Posterior vena cava (tissue), 2 donors: ENCODE measurements around the gene CBFA2T3. TPM values are rescaled to one million over a fixed set of nuclear protein-coding genes. Genes with fewer than 3 reads are reported as not detected.

Experiments
- DNase-seq: peaks from one replicate; pipeline ENCODE4 v3.0.0-alpha.2; 2020; ENCODE audit warnings: low spot score
- intact Hi-C, 2 donors: fragments of 100-400 bp; cut with DNase I; formaldehyde crosslinking; loops; one replicate each; pipeline versions ENCODE4 v1.14.1 to v1.14.2; 2022 to 2023
- total RNA-seq, 2 donors: library from RNA; stranded (reverse); fragmentation: NEBNext Ultra II Directional; extraction: Animal tissue kit (Norgen Biotek cat#: 25700); gene quantifications; one replicate each; pipeline ENCODE4 v1.2.1, GENCODE V29; 2021
- donor health status: DM: yes; HTN: yes; CAD: no.
- donor health status: DM: yes; HTN: yes; CAD: no.

Gene CBFA2T3
- total RNA-seq, 2 donors from 2014 or later: 4.7 to 5.1 TPM

GRCh38 chr16:88936556-88937205 lies 40.3 kb downstream of the CBFA2T3 start:
- intact Hi-C loops: loop anchor here in 1 of 2 donors (2.0 to 10.0 kb wide), 2 partner anchors 72 to 228 kb away; no protein-coding TSS in a partner anchor
- no peak for DNase-seq

DNA sequence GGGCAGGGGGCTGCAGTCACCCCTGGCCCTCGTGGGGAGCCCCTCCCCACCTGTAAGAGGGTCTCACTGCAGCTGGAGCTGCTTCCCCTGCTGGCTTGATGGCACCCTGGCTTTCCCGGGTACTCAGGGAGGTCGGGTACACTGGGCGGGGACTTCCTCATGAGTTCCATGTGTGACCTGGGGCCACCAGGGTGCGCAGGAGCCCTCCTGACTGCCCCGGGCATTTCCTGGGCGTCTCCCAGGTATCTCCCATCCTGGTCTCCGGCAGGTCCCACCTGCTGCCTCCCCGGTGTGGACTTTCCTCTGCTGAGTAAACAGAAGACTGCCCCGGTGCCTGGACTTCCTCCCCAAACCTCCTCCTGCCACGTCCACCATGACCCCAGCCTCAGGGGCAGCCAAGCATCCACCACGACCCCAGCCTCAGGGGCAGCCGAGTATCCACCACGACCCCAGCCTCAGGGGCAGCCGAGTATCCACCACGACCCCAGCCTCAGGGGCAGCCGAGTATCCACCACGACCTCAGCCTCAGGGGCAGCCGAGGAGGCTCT lies 40.9 kb downstream of the CBFA2T3 start:
- no peak for DNase-seq
- intact Hi-C loops: loop anchor here in 1 of 2 donors (2.0 to 10.0 kb wide), 2 partner anchors 71 to 229 kb away; no protein-coding TSS in a partner anchor

DNA sequence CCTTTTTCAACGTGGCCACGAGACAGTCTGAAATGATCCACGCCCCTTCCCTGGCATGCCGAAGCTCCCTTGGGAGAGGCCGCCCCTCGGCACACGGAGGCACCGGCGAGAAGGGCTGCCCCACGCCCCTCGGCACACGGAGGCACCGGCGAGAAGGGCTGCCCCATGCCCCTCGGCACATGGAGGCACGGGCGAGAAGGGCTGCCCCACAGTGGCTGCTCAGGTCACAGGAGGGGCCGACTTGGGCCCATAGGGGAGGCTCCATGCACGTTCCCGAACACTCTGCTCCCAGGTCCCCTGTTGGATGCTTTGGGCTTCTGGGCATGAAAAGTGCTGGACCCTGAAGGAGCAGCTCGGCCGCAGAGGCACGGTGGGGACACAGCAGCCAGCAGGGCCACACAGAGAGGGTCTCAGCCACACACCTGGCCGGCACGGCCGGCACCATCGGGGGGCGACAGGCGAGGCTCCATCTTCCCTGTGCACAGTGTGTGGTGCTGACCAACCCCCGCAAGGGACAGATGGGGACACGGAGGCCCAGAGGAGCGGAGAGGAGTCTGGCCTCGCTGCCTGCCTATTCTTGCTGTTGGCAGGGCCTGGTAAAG lies 42.8 kb downstream of the CBFA2T3 start:
- intact Hi-C loops: loop anchor here in 1 of 2 donors (10.0 kb wide), 1 partner anchor 231 kb away; no protein-coding TSS in a partner anchor
- DNase-seq: no peak

GRCh38 chr16:88932929-88933328 lies 44.1 kb downstream of the CBFA2T3 start:
- intact Hi-C loops: loop anchor here in 1 of 2 donors (10.0 kb wide), 1 partner anchor 232 kb away; no protein-coding TSS in a partner anchor
- DNase-seq: no peak

GRCh38 chr16:88931936-88932335 lies 45.1 kb downstream of the CBFA2T3 start:
- intact Hi-C loops: loop anchor here in 1 of 2 donors (10.0 kb wide), 1 partner anchor 233 kb away; no protein-coding TSS in a partner anchor
- no peak for DNase-seq

DNA sequence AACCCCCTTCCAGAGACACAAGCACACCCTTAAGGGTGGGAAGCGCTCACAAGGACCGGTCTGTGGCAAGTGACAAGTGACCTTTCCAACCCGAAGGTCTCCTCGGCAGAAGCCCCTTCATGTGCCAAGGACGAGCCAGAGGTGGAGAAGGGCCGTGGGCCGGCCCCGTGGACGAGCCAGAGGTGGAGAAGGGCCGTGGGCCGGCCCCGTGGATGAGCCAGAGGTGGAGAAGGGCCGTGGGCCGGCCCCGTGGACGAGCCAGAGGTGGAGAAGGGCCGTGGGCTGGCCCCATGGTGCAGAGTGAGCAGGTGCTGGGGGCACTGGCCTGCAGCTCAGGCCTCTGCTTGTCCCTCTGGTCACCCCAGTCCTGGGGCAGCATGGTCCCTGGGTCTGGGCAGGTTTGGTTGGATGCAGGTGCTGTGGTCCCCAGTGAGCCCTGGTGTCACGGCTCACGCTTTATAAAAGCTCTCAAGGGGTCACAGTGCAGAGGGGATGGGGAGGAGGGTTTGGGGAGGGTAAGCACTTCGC lies 45.6 kb downstream of the CBFA2T3 start:
- intact Hi-C loops: loop anchor here in 1 of 2 donors (10.0 kb wide), 1 partner anchor 233 kb away; no protein-coding TSS in a partner anchor
- DNase-seq: no peak

DNA sequence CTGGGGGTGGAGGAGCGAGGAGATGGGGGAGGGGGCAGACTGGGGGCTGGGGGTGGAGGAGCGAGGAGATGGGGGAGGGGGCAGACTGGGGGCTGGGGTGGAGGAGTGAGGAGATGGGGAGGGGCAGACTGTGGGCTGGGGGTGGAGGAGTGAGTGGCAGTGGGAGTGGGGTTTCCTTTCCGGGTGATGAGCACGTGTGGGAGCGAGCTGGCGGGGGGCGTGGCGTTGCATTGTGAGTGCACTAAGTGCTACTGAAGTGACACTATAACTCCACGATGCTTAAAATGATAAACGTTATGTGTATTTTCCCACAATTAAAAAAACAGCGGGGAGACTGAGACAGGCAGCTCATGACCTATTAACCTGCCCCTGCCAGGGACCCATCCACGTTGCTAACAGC lies 46.3 kb downstream of the CBFA2T3 start:
- no peak for DNase-seq
- intact Hi-C loops: loop anchor here in 1 of 2 donors (10.0 kb wide), 1 partner anchor 234 kb away; no protein-coding TSS in a partner anchor

GRCh38 chr16:88929091-88929445 lies 47.9 kb downstream of the CBFA2T3 start:
- intact Hi-C loops: no loop called here
- DNase-seq: no peak

GRCh38 chr16:88928405-88929090 lies 48.5 kb downstream of the CBFA2T3 start:
- no peak for DNase-seq
- intact Hi-C loops: no loop called here

- intact Hi-C loops: no loop called here
- no peak for DNase-seq
Observed at GRCh38 chr16:88927661-88928060, 49.3 kb downstream of the CBFA2T3 start.

- intact Hi-C loops: no loop called here
- DNase-seq: no peak
Observed at GRCh38 chr16:88927010-88927409, 50.0 kb downstream of the CBFA2T3 start.

DNA sequence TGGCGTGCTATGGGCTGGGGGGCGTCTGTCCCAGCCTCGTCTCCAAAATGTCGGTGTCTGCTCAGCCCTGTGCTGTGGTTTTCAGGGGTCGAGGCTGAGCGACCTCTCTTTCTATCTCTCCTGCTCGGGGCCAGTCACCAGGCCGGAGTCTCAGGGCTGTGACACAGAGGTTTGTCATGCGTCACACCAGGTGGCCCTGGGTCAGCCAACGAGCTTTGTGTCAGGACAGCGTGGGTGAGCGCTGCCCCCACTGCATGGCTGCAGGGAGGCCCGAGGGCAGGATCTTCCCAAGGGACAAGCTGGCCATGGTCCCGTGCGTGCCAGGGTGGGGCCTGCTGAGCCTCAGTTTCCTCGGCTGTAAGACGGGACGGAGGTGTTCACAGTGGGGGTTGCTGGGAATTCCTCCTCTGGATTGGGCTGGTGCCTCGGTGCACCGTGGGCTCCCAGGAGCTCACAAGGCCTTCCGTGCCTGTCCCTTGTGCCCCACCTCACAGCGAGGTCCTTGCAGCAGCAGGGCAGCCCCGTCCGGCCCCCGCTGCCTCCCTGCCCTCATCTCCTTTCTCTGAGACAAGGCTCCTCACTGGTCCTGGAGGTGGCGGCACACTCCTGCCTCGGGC lies 50.5 kb downstream of the CBFA2T3 start:
- intact Hi-C loops: no loop called here

GRCh38 chr16:88925540-88925887 lies 51.5 kb downstream of the CBFA2T3 start:
- intact Hi-C loops: no loop called here
- no peak for DNase-seq

More for the DNA sequence above, 50.5 kb downstream of the CBFA2T3 start:
- DNase-seq: no peak

GRCh38 chr16:88924834-88925539 lies 52.0 kb downstream of the CBFA2T3 start:
- intact Hi-C loops: no loop called here
- no peak for DNase-seq

- no peak for DNase-seq
- intact Hi-C loops: no loop called here
Observed at GRCh38 chr16:88923926-88924833, 52.8 kb downstream of the CBFA2T3 start.

DNA sequence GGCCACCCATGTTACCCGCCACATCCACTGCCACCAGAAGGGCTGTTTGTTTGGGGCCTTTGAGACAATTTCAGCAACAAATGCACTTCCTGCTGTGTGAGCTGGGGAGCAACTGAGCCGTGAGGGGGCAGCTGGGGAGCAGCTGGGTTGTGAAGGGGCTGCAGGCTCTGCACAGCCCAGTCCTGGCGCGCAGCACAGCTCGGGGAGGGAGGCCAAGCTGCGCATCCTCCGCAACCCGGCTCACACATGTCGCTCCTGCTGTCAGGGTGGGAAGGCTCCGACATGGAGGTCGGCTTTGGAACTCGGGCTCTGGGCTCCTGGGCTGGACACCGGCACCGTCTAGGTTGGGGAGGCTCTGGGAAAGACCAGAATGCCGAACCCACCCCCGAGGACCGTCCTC lies 53.6 kb downstream of the CBFA2T3 start:
- intact Hi-C loops: no loop called here
- DNase-seq: no peak

- intact Hi-C loops: no loop called here
- DNase-seq: no peak
Observed at GRCh38 chr16:88922826-88923410, 54.1 kb downstream of the CBFA2T3 start.
